OCI-M2 (cell line): Measurements from ENCODE around the gene FNBP1.

Experiments used
- DNase-seq: peaks from one replicate; lab custom pipeline; 2025; ENCODE audit not compliant: unreplicated experiment; lab: John Stamatoyannopoulos, UW

The FNBP1 gene

GRCh38 chr9:130045725-130046450, 2.9 kb upstream of the FNBP1 start:
- DNase-seq = no peak

GRCh38 chr9:130043654-130044623, 950 bp upstream of the FNBP1 start:
- DNase-seq = no peak

- no peak for DNase-seq
Observed at GRCh38 chr9:130042406-130042884, 544 bp downstream of the FNBP1 start.

- no peak for DNase-seq
Observed at GRCh38 chr9:130041648-130042405, 1.2 kb downstream of the FNBP1 start.

DNA sequence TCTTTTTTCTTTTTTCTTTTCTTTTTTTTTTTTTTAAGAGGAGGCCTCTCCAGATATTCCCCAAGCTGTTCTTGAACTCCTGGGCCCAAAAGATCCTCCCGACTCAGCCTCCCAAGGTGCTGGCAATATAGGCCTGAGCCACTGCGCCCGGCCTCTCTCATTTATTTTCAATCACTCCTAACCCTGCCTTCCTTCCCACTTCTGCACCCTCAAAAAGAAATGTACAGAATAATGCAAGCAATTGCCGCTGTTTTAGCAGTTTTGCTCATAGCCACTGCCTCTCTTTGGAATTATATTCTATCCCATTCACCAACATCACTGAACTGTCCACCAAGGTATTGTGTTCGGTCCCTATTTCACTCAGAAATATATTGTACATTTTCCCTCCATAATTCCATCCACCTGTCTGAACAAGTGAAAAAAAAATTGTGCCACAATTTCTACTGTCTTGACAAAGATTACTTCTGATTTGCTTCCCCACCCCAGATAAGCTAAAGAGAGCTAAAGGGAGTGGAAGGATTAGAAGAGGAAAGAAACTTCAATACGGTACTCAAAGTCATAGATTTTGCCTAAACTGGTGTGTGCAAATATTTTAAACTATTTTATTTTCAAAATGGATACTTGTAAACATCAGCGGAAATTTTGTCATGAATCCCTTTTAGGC, 1.9 kb downstream of the FNBP1 start:
- no peak for DNase-seq

GRCh38 chr9:130039528-130040147, 3.4 kb downstream of the FNBP1 start:
- DNase-seq = no peak

GRCh38 chr9:130036099-130036498, 6.9 kb downstream of the FNBP1 start:
- no peak for DNase-seq

DNA sequence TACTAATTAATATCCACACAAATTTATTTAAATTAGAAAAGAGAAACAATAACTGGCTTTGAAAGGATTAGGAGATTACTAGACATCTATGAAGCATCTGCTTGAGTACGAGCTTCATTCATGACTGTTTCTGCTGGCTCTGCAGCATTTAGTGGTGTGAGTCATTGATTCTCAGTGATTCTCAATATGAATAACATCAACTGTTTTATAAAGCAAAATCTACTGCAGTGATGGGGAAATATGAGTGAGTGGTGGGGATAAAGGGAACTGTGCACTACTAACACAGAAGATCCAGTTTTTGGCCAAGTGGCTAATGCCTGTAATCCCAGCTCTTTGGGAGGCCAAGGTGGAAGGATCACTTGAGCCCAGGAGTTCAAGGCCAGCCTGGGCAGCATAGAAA, 8.4 kb downstream of the FNBP1 start:
- DNase-seq = no peak

- no peak for DNase-seq
Observed at GRCh38 chr9:130030651-130031127, 12.3 kb downstream of the FNBP1 start.

DNA sequence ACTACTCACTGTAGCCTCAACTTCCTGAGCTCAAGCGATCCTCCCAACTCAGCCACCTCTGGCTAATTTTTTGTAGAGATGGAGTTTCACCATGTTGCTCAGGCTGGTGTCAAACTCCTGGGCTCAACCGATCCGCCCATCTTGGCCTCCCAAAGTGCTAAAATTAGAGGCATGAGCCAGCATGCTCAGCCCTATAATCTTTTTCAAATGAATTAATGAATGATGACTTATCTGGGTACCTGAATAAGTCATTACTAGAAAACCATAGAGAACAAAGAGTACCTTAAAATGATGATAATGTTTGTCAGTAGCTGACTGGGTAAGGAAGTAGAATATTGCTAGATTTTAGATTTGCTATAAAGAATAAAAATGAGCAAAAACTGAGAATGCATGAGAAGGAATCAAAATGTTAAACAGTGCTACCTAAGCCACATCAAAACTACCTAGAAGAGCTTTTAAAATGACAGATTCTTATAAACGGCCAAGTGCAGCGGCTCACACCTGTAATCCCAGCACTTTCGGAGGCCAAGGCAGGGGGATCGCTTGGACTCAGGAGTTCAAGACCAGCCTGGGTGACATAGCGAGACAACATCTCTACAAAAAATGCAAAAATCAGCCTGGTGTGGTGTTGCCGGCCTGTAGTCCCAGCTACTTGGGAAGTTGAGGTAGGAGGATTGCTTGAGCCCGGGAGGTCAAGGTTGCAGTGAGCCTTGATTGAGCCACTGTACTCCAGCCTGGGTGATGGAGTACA, 13.6 kb downstream of the FNBP1 start:
- DNase-seq = no peak

GRCh38 chr9:130028493-130029222, 14.3 kb downstream of the FNBP1 start:
- DNase-seq = no peak

GRCh38 chr9:130027533-130028365, 15.2 kb downstream of the FNBP1 start:
- no peak for DNase-seq

DNA sequence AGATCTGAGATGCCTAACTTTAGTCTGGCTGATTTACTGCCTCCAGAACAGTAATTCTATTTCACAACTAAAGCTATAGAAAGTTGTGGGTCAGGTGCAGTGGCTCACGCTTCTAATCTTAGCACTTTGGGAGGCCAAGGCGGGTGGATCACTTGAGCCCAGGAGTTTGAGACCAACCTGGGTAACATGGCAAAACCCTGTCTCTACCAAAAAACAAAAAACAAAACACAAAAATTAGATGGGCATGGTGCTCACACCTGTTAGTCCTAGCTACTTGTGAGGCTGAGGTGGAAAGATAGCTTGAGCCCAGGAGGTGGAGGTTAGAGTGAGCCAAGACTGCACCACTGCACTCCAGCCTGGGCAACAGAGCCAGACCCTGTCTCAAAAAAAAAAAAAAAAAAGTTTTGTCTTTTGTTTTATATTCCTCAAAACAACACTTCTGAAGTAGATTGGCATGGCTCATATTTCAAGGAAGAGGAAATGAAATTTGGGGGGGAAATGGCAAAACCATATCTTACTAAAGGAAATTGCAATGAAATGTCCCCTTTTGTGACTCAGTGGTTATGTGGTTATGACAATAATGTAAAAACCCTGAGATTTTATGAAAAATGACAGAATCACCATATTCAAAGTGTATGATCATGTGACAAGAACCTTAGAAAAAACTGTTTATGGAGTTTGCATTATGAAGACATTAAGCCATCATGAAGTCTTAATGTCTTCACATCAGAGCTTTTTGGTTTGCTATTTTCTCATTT, 16.2 kb downstream of the FNBP1 start:
- DNase-seq = no peak

DNA sequence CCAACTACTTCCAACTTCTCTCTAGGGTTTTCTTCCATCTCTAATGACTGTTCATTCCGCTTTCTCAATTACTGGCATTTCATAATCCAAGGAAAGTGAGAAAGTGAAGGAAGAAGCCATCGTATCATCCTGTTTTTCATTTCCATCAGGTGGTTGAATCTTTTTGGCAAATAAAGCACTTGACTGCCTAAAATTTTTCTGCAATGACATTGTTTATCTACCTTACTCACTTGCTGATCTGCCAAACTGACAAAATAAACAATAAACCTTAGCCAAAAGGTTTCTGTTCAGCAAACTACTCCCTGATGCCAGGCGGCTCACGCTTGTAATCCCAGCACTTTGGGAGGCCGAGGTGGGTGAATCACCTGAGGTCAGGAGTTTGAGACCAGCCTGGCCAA, 18.4 kb downstream of the FNBP1 start:
- no peak for DNase-seq

DNA sequence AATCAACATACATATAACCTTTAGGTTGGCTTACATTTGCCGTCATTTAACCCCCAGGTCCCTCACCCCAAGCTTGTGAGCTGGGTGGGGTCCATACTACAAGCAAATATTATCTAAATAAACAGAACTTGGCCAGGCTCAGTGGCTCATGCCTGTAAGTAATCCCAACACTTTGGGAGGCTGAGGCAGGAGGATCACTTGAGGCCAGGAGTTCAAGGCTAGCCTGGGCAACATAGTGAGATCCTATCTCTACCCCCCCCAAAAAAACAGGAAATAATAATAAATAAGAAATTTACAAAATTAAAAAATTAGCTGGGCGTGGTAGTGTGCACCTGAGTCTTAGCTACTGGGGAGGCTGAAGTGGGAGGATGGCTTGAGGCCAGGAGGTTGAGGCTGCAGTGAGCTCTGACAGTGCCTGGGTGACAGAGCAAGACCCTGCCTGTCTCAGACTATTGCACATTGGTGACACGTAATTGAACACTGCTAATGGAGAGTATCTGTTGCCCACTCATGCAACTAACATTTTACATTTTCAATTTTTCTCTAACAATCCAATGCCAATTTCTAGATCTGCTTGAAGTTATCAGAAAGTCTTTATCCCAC, 18.9 kb downstream of the FNBP1 start:
- no peak for DNase-seq

- DNase-seq = no peak
Observed at GRCh38 chr9:130023144-130023787, 19.7 kb downstream of the FNBP1 start.
